NT2/D1 (cell line): ENCODE results near the gene TM9SF4.

Source experiments
- DNase-seq: peaks from one replicate; pipeline ENCODE4 v3.0.0-alpha.2; 2011; ENCODE audit warnings: low read depth, low spot score
- H3K27me3 ChIP-seq: 2 replicates; pipeline ENCODE4 v1.6.0; 2011; ENCODE audit warnings: mild to moderate bottlenecking; ENCODE audit not compliant: insufficient read length, insufficient read depth
- H3K36me3 ChIP-seq: 2 replicates; pipeline ENCODE4 v1.6.1; 2011; ENCODE audit warnings: mild to moderate bottlenecking, low read length, mixed read lengths; ENCODE audit not compliant: insufficient read depth, insufficient read length
- H3K4me1 ChIP-seq: 2 replicates; pipeline ENCODE4 v1.5.1; 2011; ENCODE audit not compliant: insufficient read depth, insufficient read length
- H3K4me3 ChIP-seq: 2 replicates; pipeline ENCODE4 v1.5.1; 2011; ENCODE audit warnings: low read depth; ENCODE audit not compliant: insufficient read length
- H3K9ac ChIP-seq: 2 replicates; pipeline ENCODE4 v1.6.0; 2011; ENCODE audit warnings: low read depth; ENCODE audit not compliant: insufficient read length
- H3K9me3 ChIP-seq: 2 replicates; pipeline ENCODE4 v1.5.1; 2011; ENCODE audit warnings: mild to moderate bottlenecking, low read length; ENCODE audit not compliant: insufficient read depth
- SUZ12 ChIP-seq: IDR thresholded peaks from 2 replicates; pipeline ENCODE4 v1.6.1; 2011; ENCODE audit not compliant: insufficient read length, insufficient read depth; ENCODE audit errors: extremely low read depth
- YY1 ChIP-seq: IDR thresholded peaks from 2 replicates; pipeline ENCODE4 v1.6.1; 2011; ENCODE audit not compliant: insufficient read length, insufficient read depth
- ZNF274 ChIP-seq: IDR thresholded peaks from 2 replicates; pipeline ENCODE4 v1.6.1; 2011; ENCODE audit warnings: mild to moderate bottlenecking, low read depth, low read length

Gene TM9SF4

GRCh38 chr20:32130352-32130751 lies 20.8 kb downstream of the TM9SF4 start:
- Histone ChIP-seq H3K4me3 (no peak overlapping the region), H3K27me3 (no peaks in the 10 kb centered on the region), H3K4me1 (no peaks in the 10 kb centered on the region), H3K9ac (no peak overlapping the region), H3K36me3 (peaks cover 21% of the 10 kb centered on the region), H3K9me3 (no peaks in the 10 kb centered on the region)
- TF ChIP-seq SUZ12 = no peak
- TF ChIP-seq ZNF274 = no peak
- no peak for TF ChIP-seq YY1
- no peak for DNase-seq

- no peak for DNase-seq
- H3K9me3 ChIP-seq = no peaks in the 10 kb centered on the region
- no peak overlapping the region for H3K9ac ChIP-seq
- no peak overlapping the region for H3K4me3 ChIP-seq
- peaks cover 23% of the 10 kb centered on the region for H3K36me3 ChIP-seq
- TF ChIP-seq YY1 (no peak), SUZ12 (no peak), ZNF274 (no peak)
- no peaks in the 10 kb centered on the region for H3K27me3 ChIP-seq
- H3K4me1 ChIP-seq = no peaks in the 10 kb centered on the region
These were observed 21.5 kb downstream of the TM9SF4 start for GRCh38 chr20:32130965-32131364.

GRCh38 chr20:32132911-32133549 lies 23.5 kb downstream of the TM9SF4 start:
- H3K9ac ChIP-seq = no peak overlapping the region
- no peak for DNase-seq
- no peaks in the 10 kb centered on the region for H3K4me1 ChIP-seq
- H3K9me3 ChIP-seq = no peaks in the 10 kb centered on the region
- no peaks in the 10 kb centered on the region for H3K27me3 ChIP-seq
- peaks cover 42% of the 10 kb centered on the region for H3K36me3 ChIP-seq
- H3K4me3 ChIP-seq = no peak overlapping the region
- no peak for TF ChIP-seq ZNF274
- no peak for TF ChIP-seq SUZ12
- TF ChIP-seq YY1 = no peak

- no peaks in the 10 kb centered on the region for H3K9me3 ChIP-seq
- no peaks in the 10 kb centered on the region for H3K27me3 ChIP-seq
- no peak overlapping the region for H3K9ac ChIP-seq
- TF ChIP-seq ZNF274 (no peak), SUZ12 (no peak), YY1 (no peak)
- no peaks in the 10 kb centered on the region for H3K4me1 ChIP-seq
- H3K4me3 ChIP-seq = no peak overlapping the region
- H3K36me3 ChIP-seq = peaks cover 51% of the 10 kb centered on the region
- DNase-seq = no peak
These were observed 24.5 kb downstream of the TM9SF4 start for GRCh38 chr20:32134026-32134425.

GRCh38 chr20:32135983-32136515 lies 26.5 kb downstream of the TM9SF4 start:
- Histone ChIP-seq H3K4me3 (no peak overlapping the region), H3K9ac (no peak overlapping the region), H3K27me3 (no peaks in the 10 kb centered on the region), H3K9me3 (no peaks in the 10 kb centered on the region), H3K36me3 (peaks cover 68% of the 10 kb centered on the region), H3K4me1 (no peaks in the 10 kb centered on the region)
- DNase-seq = no peak
- TF ChIP-seq ZNF274 (no peak), YY1 (no peak), SUZ12 (no peak)

- Histone ChIP-seq H3K4me3 (no peak overlapping the region), H3K9ac (no peak overlapping the region), H3K36me3 (peaks cover 79% of the 10 kb centered on the region), H3K9me3 (no peaks in the 10 kb centered on the region), H3K4me1 (no peaks in the 10 kb centered on the region), H3K27me3 (no peaks in the 10 kb centered on the region)
- DNase-seq = no peak
- TF ChIP-seq YY1 (no peak), SUZ12 (no peak), ZNF274 (no peak)
These were observed 29.4 kb downstream of the TM9SF4 start for GRCh38 chr20:32138921-32139320.

- no peak for TF ChIP-seq YY1
- no peak for TF ChIP-seq SUZ12
- no peak for TF ChIP-seq ZNF274
- Histone ChIP-seq H3K9me3 (no peaks in the 10 kb centered on the region), H3K27me3 (no peaks in the 10 kb centered on the region), H3K36me3 (peaks cover 84% of the 10 kb centered on the region), H3K9ac (no peak overlapping the region), H3K4me3 (no peak overlapping the region), H3K4me1 (no peaks in the 10 kb centered on the region)
- no peak for DNase-seq
These were observed 30.4 kb downstream of the TM9SF4 start for GRCh38 chr20:32139947-32140346.

GRCh38 chr20:32140603-32141002 lies 31.1 kb downstream of the TM9SF4 start:
- H3K4me1 ChIP-seq = no peaks in the 10 kb centered on the region
- peaks cover 90% of the 10 kb centered on the region for H3K36me3 ChIP-seq
- no peaks in the 10 kb centered on the region for H3K27me3 ChIP-seq
- no peak for TF ChIP-seq SUZ12
- TF ChIP-seq YY1 = no peak
- TF ChIP-seq ZNF274 = no peak
- H3K4me3 ChIP-seq = no peak overlapping the region
- H3K9me3 ChIP-seq = no peaks in the 10 kb centered on the region
- H3K9ac ChIP-seq = no peak overlapping the region
- DNase-seq = no peak
